ENCODE results near the gene ZNF569. TPM values are rescaled to one million over a fixed set of nuclear protein-coding genes. Genes with fewer than 3 reads are reported as not detected.

The ZNF569 gene
- 2.8 and 3.8 TPM in 2 replicates for total RNA-seq (2022)
- percentile 43 among the genes with signal in this experiment for Bru-seq, nascent RNA
- percentile 40 among the genes with signal in this experiment for BruChase-seq, experiment 1, labeled RNA remaining after a 6-hour chase
- percentile 42 among the genes with signal in this experiment for BruChase-seq, experiment 2, labeled RNA remaining after a 2-hour chase
- long read RNA-seq, full-length matches to known transcripts, result 2 of 4 reads
- long read RNA-seq, partial matches to known transcripts, result 0 of 4 reads
- long read RNA-seq, other reads (novel, unspliced or antisense), result 2 of 4 reads

GRCh38 chr19:37466798-37467607 is at the start of gene ZNF569:
Gene ZNF569 (minus strand): TSS chr19:37467444. CDS start chr19:37444921, 22,523 bp downstream.
- CTCF ChIA-PET, result interaction anchor here (0.9 kb wide), 1 partner anchor 128 kb away, joined by 5 read pairs; the partner anchor contains the start of genes ZNF540 and ZNF571
- no TSS peak for BruUV-seq (replicated peaks)
- TF ChIP-seq, protein P1, sequence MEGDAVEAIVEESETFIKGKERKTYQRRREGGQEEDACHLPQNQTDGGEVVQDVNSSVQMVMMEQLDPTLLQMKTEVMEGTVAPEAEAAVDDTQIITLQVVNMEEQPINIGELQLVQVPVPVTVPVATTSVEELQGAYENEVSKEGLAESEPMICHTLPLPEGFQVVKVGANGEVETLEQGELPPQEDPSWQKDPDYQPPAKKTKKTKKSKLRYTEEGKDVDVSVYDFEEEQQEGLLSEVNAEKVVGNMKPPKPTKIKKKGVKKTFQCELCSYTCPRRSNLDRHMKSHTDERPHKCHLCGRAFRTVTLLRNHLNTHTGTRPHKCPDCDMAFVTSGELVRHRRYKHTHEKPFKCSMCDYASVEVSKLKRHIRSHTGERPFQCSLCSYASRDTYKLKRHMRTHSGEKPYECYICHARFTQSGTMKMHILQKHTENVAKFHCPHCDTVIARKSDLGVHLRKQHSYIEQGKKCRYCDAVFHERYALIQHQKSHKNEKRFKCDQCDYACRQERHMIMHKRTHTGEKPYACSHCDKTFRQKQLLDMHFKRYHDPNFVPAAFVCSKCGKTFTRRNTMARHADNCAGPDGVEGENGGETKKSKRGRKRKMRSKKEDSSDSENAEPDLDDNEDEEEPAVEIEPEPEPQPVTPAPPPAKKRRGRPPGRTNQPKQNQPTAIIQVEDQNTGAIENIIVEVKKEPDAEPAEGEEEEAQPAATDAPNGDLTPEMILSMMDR (IDR thresholded peaks at IDR 0.05; ENCODE audit: unreplicated experiment), result no peak
- no peaks in the 10 kb centered on the region for H3K27me3 Mint-ChIP-seq (ENCODE audit: unreplicated experiment)
- DNase-seq, result peak; percentile 85
- H3K4me3 Mint-ChIP-seq (ENCODE audit: low read depth, unreplicated experiment), result peak within 1 kb of the TSS; percentile 95
- intact Hi-C loops (cut with micrococcal nuclease; ENCODE audit: unreplicated experiment), result loop anchor here (2.0 kb wide), 1 partner anchor 128 kb away; the partner anchor contains the start of genes ZNF540 and ZNF571
- no peaks in the 10 kb centered on the region for H3K4me1 Mint-ChIP-seq (ENCODE audit: low read depth, unreplicated experiment)
- H3K27ac Mint-ChIP-seq (ENCODE audit: unreplicated experiment), result peak within 1 kb of the TSS; percentile 89
- H3K9me3 Mint-ChIP-seq (ENCODE audit: low read depth, unreplicated experiment), result peaks cover 14% of the 10 kb centered on the region
- H3K36me3 Mint-ChIP-seq (ENCODE audit: insufficient read depth, unreplicated experiment), result peaks cover 28% of the 10 kb centered on the region

GRCh38 chr19:37513397-37513796 is 46.2 kb upstream of the ZNF569 start:
- Mint-ChIP-seq H3K27me3 (ENCODE audit: unreplicated experiment) (no peaks in the 10 kb centered on the region), H3K4me1 (ENCODE audit: low read depth, unreplicated experiment) (no peaks in the 10 kb centered on the region), H3K27ac (ENCODE audit: unreplicated experiment) (no peak overlapping the region), H3K36me3 (ENCODE audit: insufficient read depth, unreplicated experiment) (no peaks in the 10 kb centered on the region), H3K4me3 (ENCODE audit: low read depth, unreplicated experiment) (no peak overlapping the region), H3K9me3 (ENCODE audit: low read depth, unreplicated experiment) (peaks cover 18% of the 10 kb centered on the region)
- TF ChIP-seq, protein P1 (IDR thresholded peaks at IDR 0.05; ENCODE audit: unreplicated experiment), result no peak
- intact Hi-C loops (cut with micrococcal nuclease; ENCODE audit: unreplicated experiment), result no loop called here
- no peak for DNase-seq
- CTCF ChIA-PET, result no interaction called here
- no TSS peak for BruUV-seq (replicated peaks)

GRCh38 chr19:37511821-37512220 is 44.6 kb upstream of the ZNF569 start:
- no peak overlapping the region for H3K27ac Mint-ChIP-seq (ENCODE audit: unreplicated experiment)
- peaks cover 18% of the 10 kb centered on the region for H3K9me3 Mint-ChIP-seq (ENCODE audit: low read depth, unreplicated experiment)
- DNase-seq, result no peak
- no peaks in the 10 kb centered on the region for H3K36me3 Mint-ChIP-seq (ENCODE audit: insufficient read depth, unreplicated experiment)
- TF ChIP-seq, protein P1 (IDR thresholded peaks at IDR 0.05; ENCODE audit: unreplicated experiment), result no peak
- no peaks in the 10 kb centered on the region for H3K27me3 Mint-ChIP-seq (ENCODE audit: unreplicated experiment)
- no TSS peak for BruUV-seq (replicated peaks)
- intact Hi-C loops (cut with micrococcal nuclease; ENCODE audit: unreplicated experiment), result no loop called here
- H3K4me3 Mint-ChIP-seq (ENCODE audit: low read depth, unreplicated experiment), result no peak overlapping the region
- CTCF ChIA-PET, result no interaction called here
- H3K4me1 Mint-ChIP-seq (ENCODE audit: low read depth, unreplicated experiment), result no peaks in the 10 kb centered on the region

- TF ChIP-seq, protein P1 (IDR thresholded peaks at IDR 0.05; ENCODE audit: unreplicated experiment), result no peak
- Mint-ChIP-seq H3K4me3 (ENCODE audit: low read depth, unreplicated experiment) (no peak overlapping the region), H3K27me3 (ENCODE audit: unreplicated experiment) (no peaks in the 10 kb centered on the region), H3K9me3 (ENCODE audit: low read depth, unreplicated experiment) (peaks cover 18% of the 10 kb centered on the region), H3K27ac (ENCODE audit: unreplicated experiment) (no peak overlapping the region), H3K4me1 (ENCODE audit: low read depth, unreplicated experiment) (no peaks in the 10 kb centered on the region), H3K36me3 (ENCODE audit: insufficient read depth, unreplicated experiment) (no peaks in the 10 kb centered on the region)
- intact Hi-C loops (cut with micrococcal nuclease; ENCODE audit: unreplicated experiment), result no loop called here
- DNase-seq, result no peak
- no TSS peak for BruUV-seq (replicated peaks)
- CTCF ChIA-PET, result no interaction called here
Observed at GRCh38 chr19:37511186-37511585, 43.9 kb upstream of the ZNF569 start.

Measured in Calu3 (cell line).